GM12878 (cell line): ENCODE measurements around the gene AJUBA. TPM values are rescaled to one million over a fixed set of nuclear protein-coding genes. Genes with fewer than 3 reads are reported as not detected.

ENCODE experiments used
- ATAC-seq: fragments of 200-7000 bp; cut with Tn5 transposase; 3 replicates; pipeline ENCODE4 v1.9.1; 2020; ENCODE audit warnings: mild to moderate bottlenecking, moderate library complexity
- BruUV-seq: library from RNA; stranded (reverse); fragments of 400-500 nt; replicated peaks from 2 replicates; lab custom pipeline; 2021; lab: Mats Ljungman, UMichigan
- CTCF ChIA-PET: fragments of 300-600 bp; sonication (Branson Sonifier 250); formaldehyde crosslinking; extraction: SDS; loops from one replicate; lab custom pipeline; 2021; ENCODE audit warnings: inconsistent platforms; lab: Yijun Ruan, JAX
- POLR2A ChIA-PET: fragments of 350-600 bp; formaldehyde crosslinking; extraction: SDS; loops from one replicate; lab custom pipeline; 2021; ENCODE audit warnings: inconsistent platforms; lab: Charles Lee
- RAD21 ChIA-PET: fragments of 300-600 bp; sonication (Branson Sonifier 250); formaldehyde crosslinking; loops from one replicate; lab custom pipeline; 2023; ENCODE audit warnings: antibody characterized with exemption; ENCODE audit not compliant: unreplicated experiment; lab: Charles Lee
- SMC1A ChIA-PET: fragments of 300-600 bp; sonication (Branson Sonifier 250); formaldehyde crosslinking; loops from one replicate; lab custom pipeline; 2023; ENCODE audit not compliant: unreplicated experiment, uncharacterized antibody; lab: Charles Lee
- DNase-seq: peaks from one replicate; pipeline ENCODE4 v3.0.0-alpha.2; 2011; ENCODE audit warnings: low read depth, low spot score
- FAIRE-seq: peaks from 3 replicates; lab custom pipeline; 2011; peaks lifted over from hg19 to GRCh38; lab: Jason Lieb, UNC
- H2AFZ ChIP-seq: 2 replicates; pipeline ENCODE4 v1.6.0; 2011; ENCODE audit warnings: low read depth, low read length, control low read depth; ENCODE audit not compliant: control insufficient read depth
- H3K27ac ChIP-seq: 2 replicates; pipeline ENCODE4 v1.5.1; 2011; ENCODE audit warnings: control low read depth; ENCODE audit not compliant: control insufficient read depth, insufficient read depth
- H3K27me3 ChIP-seq, 2 experiments: replicated peaks in 1 of 2; 2 replicates each; pipeline versions ENCODE4 v1.6.0 to v1.6.1; 2011; ENCODE audit warnings: low read length in 1 of 2; ENCODE audit not compliant: control insufficient read depth in 2 of 2, insufficient read depth in 2 of 2
- H3K36me3 ChIP-seq, 2 experiments: 2 replicates each; pipeline ENCODE4 v1.5.1; 2011; ENCODE audit warnings: low read length in 1 of 2; ENCODE audit not compliant: control insufficient read depth in 2 of 2, insufficient read depth in 2 of 2
- H3K4me1 ChIP-seq: 2 replicates; pipeline ENCODE4 v1.6.1; 2011; ENCODE audit warnings: mild to moderate bottlenecking, low read length, moderate library complexity, mixed read lengths; ENCODE audit not compliant: control insufficient read depth, insufficient read depth
- H3K4me2 ChIP-seq: 2 replicates; pipeline ENCODE4 v1.6.0; 2011; ENCODE audit warnings: control low read depth; ENCODE audit not compliant: control insufficient read depth, insufficient read depth
- H3K4me3 ChIP-seq: fragments of 200-600 bp; sonication (generic); 2 replicates; pipeline ENCODE4 v1.5.1; 2016
- H3K79me2 ChIP-seq: 2 replicates; pipeline ENCODE4 v1.6.0; 2011; ENCODE audit warnings: low read length; ENCODE audit not compliant: control insufficient read depth, insufficient read depth
- H3K9ac ChIP-seq: 2 replicates; pipeline ENCODE4 v1.8.0; 2011; ENCODE audit warnings: low read length, control low read depth, mixed read lengths; ENCODE audit not compliant: control insufficient read depth, insufficient read depth
- H3K9me3 ChIP-seq: replicated peaks from 3 replicates; pipeline ENCODE4 v1.5.1; 2011; ENCODE audit warnings: mild to moderate bottlenecking, low read length; ENCODE audit not compliant: control insufficient read depth, insufficient read depth
- H4K20me1 ChIP-seq: 2 replicates; pipeline ENCODE4 v1.6.0; 2011; ENCODE audit not compliant: control insufficient read depth, insufficient read depth
- ATF2 ChIP-seq: IDR thresholded peaks from 2 replicates; pipeline ENCODE4 v1.6.1; 2012; ENCODE audit warnings: low read length, inconsistent platforms
- ELK1 ChIP-seq: IDR thresholded peaks from 2 replicates; pipeline ENCODE4 v1.6.1; 2012; ENCODE audit warnings: low read depth, low read length, improper control_type of control experiment
- JUNB ChIP-seq: IDR thresholded peaks from 2 replicates; pipeline ENCODE4 v1.6.1; 2016; ENCODE audit warnings: antibody characterized with exemption, mild to moderate bottlenecking
- JUND ChIP-seq: IDR thresholded peaks from 2 replicates; pipeline ENCODE4 v1.6.1; 2012; ENCODE audit warnings: low read depth, mild to moderate bottlenecking, low read length, improper control_type of control experiment, moderate library complexity
- NFYB ChIP-seq: IDR thresholded peaks from 2 replicates; pipeline ENCODE4 v1.6.1; 2011; ENCODE audit warnings: low read depth, mild to moderate bottlenecking, low read length, improper control_type of control experiment, moderate library complexity; ENCODE audit not compliant: insufficient read depth
- SIN3A ChIP-seq: IDR thresholded peaks from 2 replicates; pipeline ENCODE4 v1.6.1; 2012; ENCODE audit warnings: low read depth, low read length, improper control_type of control experiment
- SMAD1 ChIP-seq: fragments of 450-650 bp; IDR thresholded peaks from 2 replicates; pipeline ENCODE4 v1.6.1; 2018; ENCODE audit warnings: mild to moderate bottlenecking, low read depth; ENCODE audit not compliant: partially characterized antibody
- SMAD5 ChIP-seq: IDR thresholded peaks from 2 replicates; pipeline ENCODE4 v1.6.1; 2016; ENCODE audit warnings: antibody characterized with exemption, low read depth
- SREBF1 ChIP-seq: IDR thresholded peaks from 2 replicates; pipeline ENCODE4 v1.6.1; 2012; ENCODE audit warnings: mild to moderate bottlenecking, low read length
- TCF3 ChIP-seq: IDR thresholded peaks from 2 replicates; pipeline ENCODE4 v1.6.1; 2012; ENCODE audit warnings: low read depth, mild to moderate bottlenecking, low read length, borderline replicate concordance; ENCODE audit not compliant: insufficient read depth
- WRNIP1 ChIP-seq: IDR thresholded peaks from 2 replicates; pipeline ENCODE4 v1.6.1; 2011; ENCODE audit warnings: low read depth, low read length, improper control_type of control experiment, borderline replicate concordance
- ZNF207 ChIP-seq: fragments of 450-650 bp; IDR thresholded peaks from 2 replicates; pipeline ENCODE4 v1.6.1; 2014; ENCODE audit warnings: antibody characterized with exemption, mild to moderate bottlenecking, borderline replicate concordance
- WGBS: methylation state at CpG from one replicate; pipeline ENCODE4 v1.1.6; 2016; ENCODE audit warnings: low lambda C conversion rate; ENCODE audit not compliant: insufficient replicate concordance, insufficient coverage; ENCODE audit errors: missing lambda C conversion rate; 5-methylcytosine and 5-hydroxymethylcytosine counted together
- in situ Hi-C: fragments of 300-500 bp; cut with MboI; formaldehyde crosslinking; loops from 9 replicates; pipeline ENCODE4 v1.14.3; 2018; ENCODE audit warnings: mixed read lengths
- intact Hi-C: fragments of 100-400 bp; cut with micrococcal nuclease; formaldehyde crosslinking; loops from one replicate; pipeline ENCODE4 v1.14.2; 2022; ENCODE audit not compliant: unreplicated experiment
- polyA plus RNA-seq, 11 experiments: library from polyadenylated mRNA; depleted of rRNA in 4 of 11; unstranded in 6 of 11; stranded (reverse) in 5 of 11; fragments of >200 nt; fragmentation: Nextera tagmentation in 4 of 11; fragmentation: Illumina TruSeq in 1 of 11; extraction: Ambion mirVana in 4 of 11; extraction: Trizol in 1 of 11; gene quantifications; 1 replicate in 1 of 11; 2 replicates in 10 of 11; pipeline versions ENCODE4 v1.2.1 to v1.2.3, GENCODE V29; 2011 to 2016; ENCODE audit warnings: inconsistent platforms in 2 of 11, missing spikeins in 2 of 11, low read depth in 1 of 11
- total RNA-seq, 4 experiments: library from RNA; depleted of rRNA in 3 of 4; stranded (reverse); fragments of >200 nt in 3 of 4; fragmentation: Illumina TruSeq in 1 of 4; extraction: Trizol in 1 of 4; gene quantifications; 2 replicates each; pipeline versions ENCODE4 v1.2.1 to v1.2.3, GENCODE V29; 2013 to 2021

The AJUBA gene
- total and polyA plus RNA-seq, 10 of the 15 experiments (the other 5 are each of a cell fraction or from before 2014, with no cell fraction given): 0.03 to 18.1 (median 0.36) TPM; not detected in 1

- peak overlapping the region; percentile 89 for H2AFZ ChIP-seq
- ChIA-PET POLR2A (interaction anchor here (0.7 to 4.6 kb wide), 11 partner anchors 12 to 391 kb away, joined by 3 to 73 read pairs (median 5); partner anchors contain the start of genes ABHD4, ACIN1, C14orf119 and HAUS4), RAD21 (interaction anchor here (0.6 to 2.8 kb wide), 19 partner anchors 11 to 271 kb away, joined by 3 to 18 read pairs (median 4); partner anchors contain the start of genes AJUBA, HAUS4 and RBM23), CTCF (interaction anchor here (0.6 to 3.4 kb wide), 41 partner anchors 9 to 611 kb away, joined by 3 to 82 read pairs (median 5); partner anchors contain the start of genes ACIN1, AJUBA, C14orf119 and CDH24), SMC1A (interaction anchor here (0.6 to 3.1 kb wide), 24 partner anchors 11 to 165 kb away, joined by 3 to 24 read pairs (median 5); partner anchors contain the start of genes ACIN1, AJUBA, C14orf119 and HAUS4)
- no peaks in the 10 kb centered on the region for H3K27me3 ChIP-seq
- peaks cover 16% of the 10 kb centered on the region; the same call in 1 of the 2 replicates for H3K4me1 ChIP-seq
- intact Hi-C loops (loop anchor here (1.0 to 2.0 kb wide), 3 partner anchors 11 to 127 kb away; partner anchors contain the start of genes AJUBA, CDH24 and RBM23), in situ Hi-C loops (no loop called here)
- H4K20me1 ChIP-seq: no peaks in the 10 kb centered on the region
- H3K4me2 ChIP-seq: peak overlapping the region; percentile 87
- peak; percentile 3; the same call in 2 of the 3 replicates for ATAC-seq
- TF ChIP-seq SIN3A (peak; percentile 59; the same call in 1 of the 2 replicates), ELK1 (no peak), SREBF1 (0 out of 2 replicates have a peak, but pooled peaks have one; percentile 3), ATF2 (0 out of 2 replicates have a peak, but pooled peaks have one; percentile 51), ZNF207 (0 out of 2 replicates have a peak, but pooled peaks have one; percentile 8), JUNB (no peak), JUND (0 out of 2 replicates have a peak, but pooled peaks have one; percentile 4), WRNIP1 (no peak), SMAD5 (no peak), SMAD1 (no peak), NFYB (no peak), TCF3 (no peak)
- 2% methylated on average over 2 of the region's 2 CpGs for WGBS
- H3K27ac ChIP-seq: peak overlapping the region; percentile 57
- FAIRE-seq: peak; percentile 27
- peaks cover 24% of the 10 kb centered on the region for H3K79me2 ChIP-seq
- no peak for DNase-seq
- BruUV-seq: TSS peak; percentile 81
- H3K9me3 ChIP-seq: no peaks in the 10 kb centered on the region
- H3K9ac ChIP-seq: peak overlapping the region; percentile 68
- peaks cover 3 to 4% of the 10 kb centered on the region in 2 experiments; a peak in 2 of 4 replicates for H3K36me3 ChIP-seq
- peak overlapping the region; percentile 62 for H3K4me3 ChIP-seq
These were observed 52.4 kb downstream of the AJUBA start for GRCh38 chr14:22929961-22930364.
